ENCODE results near the gene FOXE1. TPM values are rescaled to one million over a fixed set of nuclear protein-coding genes. Genes with fewer than 3 reads are reported as not detected.

FOXE1 gene
- total RNA-seq, 1 experiment from 2014 or later: not detected

Other genes with a start within 250 kb of the FOXE1 start
- gene TSTD2, start 219.9 kb upstream of the FOXE1 start, total RNA-seq (2014; rRNA removed): 11.4 and 14.6 TPM in 2 replicates
- gene NCBP1, start 219.4 kb upstream of the FOXE1 start, total RNA-seq (2014; rRNA removed): 54.1 and 64.8 TPM in 2 replicates
- 6.3 and 8.5 TPM in 2 replicates for gene XPA, start 155.9 kb upstream of the FOXE1 start, total RNA-seq (2014; rRNA removed)
- gene TRMO, start 69.3 kb downstream of the FOXE1 start, total RNA-seq (2014; rRNA removed): 18.1 and 19.1 TPM in 2 replicates
- gene HEMGN, start 84.9 kb downstream of the FOXE1 start, total RNA-seq (2014; rRNA removed): not detected in 2 replicates
- 9.9 and 15.7 TPM in 2 replicates for gene ANP32B, start 130.1 kb downstream of the FOXE1 start, total RNA-seq (2014; rRNA removed)
- 68.0 and 73.1 TPM in 2 replicates for gene NANS, start 203.5 kb downstream of the FOXE1 start, total RNA-seq (2014; rRNA removed)

Measured in LHCN-M2 (cell line).